ENCODE results near the gene CELF4.

The CELF4 gene

GRCh38 chr18:37210781-37211180 lies 354.8 kb downstream of the CELF4 start:
- DNase-seq (ENCODE audit: low read depth) = no peak
- no peak for TF ChIP-seq CTCF (conservative IDR thresholded peaks at IDR 0.05; ENCODE audit: control insufficient read depth, insufficient read depth, low read depth, low read length)
- H3K4me3 ChIP-seq (ENCODE audit: control insufficient read depth, low read depth, low read length) = no peak overlapping the region

DNA sequence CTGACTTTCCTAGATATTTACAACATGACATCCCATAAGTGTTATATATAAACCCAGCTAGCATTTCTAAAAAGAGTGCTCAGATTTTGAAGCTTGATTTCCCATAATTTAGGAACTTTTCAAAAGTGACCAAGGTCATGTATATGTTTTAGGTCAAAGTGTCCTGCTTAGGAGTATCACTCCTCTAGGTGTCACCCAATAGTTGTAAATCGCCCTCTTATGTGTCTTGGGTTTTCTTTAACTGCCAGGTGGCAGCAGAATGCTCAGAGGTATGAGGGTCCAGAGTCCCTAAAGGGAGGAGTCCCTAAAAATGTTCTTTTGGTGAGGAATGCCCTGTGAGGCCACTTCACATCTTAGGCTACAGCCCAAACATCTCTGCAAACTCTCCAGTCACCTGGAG lies 358.3 kb downstream of the CELF4 start:
- H3K4me3 ChIP-seq (ENCODE audit: control insufficient read depth, low read depth, low read length) = no peak overlapping the region
- TF ChIP-seq CTCF (conservative IDR thresholded peaks at IDR 0.05; ENCODE audit: control insufficient read depth, insufficient read depth, low read depth, low read length) = no peak
- DNase-seq (ENCODE audit: low read depth) = no peak

DNA sequence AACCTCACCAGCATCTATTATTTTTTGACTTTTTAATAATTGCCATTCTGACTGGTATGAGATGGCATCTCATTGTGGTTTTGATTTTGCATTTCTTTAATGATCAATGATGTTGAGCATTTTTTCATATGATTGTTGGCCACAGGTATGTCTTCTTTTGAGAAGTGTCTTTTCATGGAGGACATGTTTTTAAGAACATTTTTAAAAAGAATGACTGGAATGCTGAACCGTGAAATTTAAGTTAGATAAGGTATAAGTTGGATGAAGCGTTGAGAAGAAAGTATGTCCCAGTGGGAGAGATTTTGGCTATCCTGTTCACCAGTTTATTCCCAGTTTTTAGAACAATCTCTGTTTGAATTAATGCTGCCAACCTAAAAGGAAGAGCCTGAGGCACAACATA lies 365.9 kb downstream of the CELF4 start:
- H3K4me3 ChIP-seq (ENCODE audit: control insufficient read depth, low read depth, low read length) = no peak overlapping the region
- TF ChIP-seq CTCF (conservative IDR thresholded peaks at IDR 0.05; ENCODE audit: control insufficient read depth, insufficient read depth, low read depth, low read length) = no peak
- no peak for DNase-seq (ENCODE audit: low read depth)

Data from fibroblast of mammary gland (primary cell).